B cell (primary cell): ENCODE data around the gene XYLT2. TPM values are rescaled to one million over a fixed set of nuclear protein-coding genes. Genes with fewer than 3 reads are reported as not detected.

Source experiments
- ATAC-seq: fragments of 200-7000 bp; cut with Tn5 transposase; one replicate; pipeline ENCODE4 v1.10.0; 2021; ENCODE audit warnings: low read depth, mild to moderate bottlenecking, moderate number of reproducible peaks, moderate library complexity
- CTCF ChIA-PET: fragments of 350-600 bp; sonication (Branson Sonifier 250); formaldehyde crosslinking; loops from one replicate; lab custom pipeline; 2021; ENCODE audit warnings: antibody characterized with exemption, inconsistent platforms; lab: Charles Lee
- POLR2A ChIA-PET: fragments of 350-600 bp; sonication (Branson Sonifier 250); formaldehyde crosslinking; loops from one replicate; lab custom pipeline; 2021; ENCODE audit warnings: antibody characterized with exemption; lab: Charles Lee
- DNase-seq: peaks from one replicate; pipeline ENCODE4 v3.0.0; 2013
- H2AFZ ChIP-seq: 2 replicates; pipeline ENCODE4 v1.6.1; 2012; ENCODE audit warnings: mild to moderate bottlenecking, low read depth, low read length; ENCODE audit not compliant: insufficient read depth, poor library complexity, severe bottlenecking
- H3K27ac ChIP-seq, 2 donors: 1 replicate in 1 of 2; 2 replicates in 1 of 2; pipeline ENCODE4 v1.5.1; 2012 to 2013; ENCODE audit warnings: low read length in 2 of 2, mild to moderate bottlenecking in 2 of 2, moderate library complexity in 1 of 2
- H3K27me3 ChIP-seq, 4 experiments: fragments of 200-600 bp in 1 of 4; sonication (generic) in 1 of 4; replicated peaks in 1 of 4; 1 replicate in 2 of 4; 2 replicates in 2 of 4; pipeline versions ENCODE4 v1.6.1 to v1.7.0; 2013 to 2016; ENCODE audit warnings: low read length in 3 of 4, mild to moderate bottlenecking in 2 of 4, mixed read lengths in 1 of 4, moderate library complexity in 1 of 4; ENCODE audit not compliant: insufficient read depth in 4 of 4, control insufficient read depth in 3 of 4; ENCODE audit errors: control extremely low read depth in 1 of 4
- H3K36me3 ChIP-seq, 2 experiments: replicated peaks in 1 of 2; 1 replicate in 1 of 2; 2 replicates in 1 of 2; pipeline versions ENCODE4 v1.6.1 to v1.7.1; 2013; ENCODE audit warnings: low read length in 1 of 2; ENCODE audit not compliant: insufficient read depth in 2 of 2, control insufficient read depth in 1 of 2; ENCODE audit errors: control extremely low read depth in 1 of 2, extremely low read depth in 1 of 2
- H3K4me1 ChIP-seq, 2 donors: fragments of 200-600 bp in 1 of 2; sonication (generic) in 1 of 2; 1 replicate in 1 of 2; 2 replicates in 1 of 2; pipeline versions ENCODE4 v1.5.1 to v1.6.1; 2013 to 2017; ENCODE audit warnings: low read length in 2 of 2; ENCODE audit not compliant: control insufficient read depth in 2 of 2, insufficient read depth in 2 of 2
- H3K4me2 ChIP-seq: replicated peaks from 2 replicates; pipeline ENCODE3; 2012; ENCODE audit warnings: mild to moderate bottlenecking, low read depth, low read length; ENCODE audit not compliant: poor library complexity, severe bottlenecking
- H3K4me3 ChIP-seq, 5 experiments: fragments of 200-600 bp in 1 of 5; sonication (generic) in 1 of 5; 1 replicate in 3 of 5; 2 replicates in 2 of 5; pipeline versions ENCODE4 v1.5.1 to v1.7.0; 2011 to 2016; ENCODE audit warnings: low read length in 4 of 5, mild to moderate bottlenecking in 4 of 5, low read depth in 2 of 5, control low read depth in 1 of 5, moderate library complexity in 1 of 5; ENCODE audit not compliant: insufficient read depth in 1 of 5; ENCODE audit errors: control extremely low read depth in 1 of 5, extremely low read depth in 1 of 5
- H3K79me2 ChIP-seq: fragments of 200-600 bp; sonication (generic); one replicate; pipeline ENCODE4 v1.6.0; 2016; ENCODE audit warnings: low read length; ENCODE audit not compliant: control insufficient read depth, insufficient read depth
- H3K9ac ChIP-seq: fragments of 200-600 bp; sonication (generic); 2 replicates; pipeline ENCODE4 v1.6.1; 2017; ENCODE audit warnings: mild to moderate bottlenecking, low read length, moderate library complexity
- H3K9me3 ChIP-seq, 3 donors: one replicate each; pipeline versions ENCODE4 v1.6.1 to v1.7.1; 2013; ENCODE audit warnings: low read length in 2 of 3; ENCODE audit not compliant: control insufficient read depth in 2 of 3, insufficient read depth in 1 of 3; ENCODE audit errors: control extremely low read depth in 1 of 3
- H4K20me1 ChIP-seq: 2 replicates; pipeline ENCODE4 v1.6.0; 2012; ENCODE audit warnings: mild to moderate bottlenecking, low read length; ENCODE audit not compliant: insufficient read depth, control insufficient read depth, poor library complexity, severe bottlenecking
- H3K27ac Mint-ChIP-seq: one replicate; pipeline ENCODE4 v1.8.0; 2021; ENCODE audit warnings: mixed read lengths
- H3K27me3 Mint-ChIP-seq: one replicate; pipeline ENCODE4 v1.8.0; 2021; ENCODE audit warnings: mixed read lengths
- H3K4me1 Mint-ChIP-seq: one replicate; pipeline ENCODE4 v1.8.0; 2021; ENCODE audit warnings: mixed read lengths
- H3K4me3 Mint-ChIP-seq: one replicate; pipeline ENCODE4 v1.8.0; 2021; ENCODE audit warnings: mixed read lengths
- H3K9me3 Mint-ChIP-seq: one replicate; pipeline ENCODE4 v1.8.0; 2022; ENCODE audit warnings: mixed read lengths; ENCODE audit not compliant: insufficient read depth
- EZH2 ChIP-seq: IDR thresholded peaks from 2 replicates; pipeline ENCODE4 v1.6.1; 2012; ENCODE audit warnings: borderline replicate concordance, low read depth, mild to moderate bottlenecking, moderate library complexity, low read length; ENCODE audit not compliant: insufficient read depth, poor library complexity, severe bottlenecking
- WGBS: methylation state at CpG from one replicate; pipeline ENCODE4 v1.1.5; 2013; ENCODE audit warnings: missing lambda C conversion rate; ENCODE audit not compliant: insufficient coverage; 5-methylcytosine and 5-hydroxymethylcytosine counted together
- intact Hi-C: fragments of 100-400 bp; cut with micrococcal nuclease; formaldehyde crosslinking; loops from one replicate; pipeline ENCODE4 v1.10.0; 2022
- polyA plus RNA-seq: library from polyadenylated mRNA; depleted of rRNA; stranded (reverse); fragments of >200 nt; gene quantifications from 2 replicates; pipeline ENCODE4 v1.2.3, GENCODE V29; 2012
- total RNA-seq, 2 donors: library from RNA; stranded (reverse); fragments of 120-200 nt in 1 of 2; gene quantifications; 1 replicate in 1 of 2; 2 replicates in 1 of 2; pipeline versions ENCODE4 v1.2.3 to v1.2.4, GENCODE V29; 2013 to 2022
- TF ChIP-seq, protein P1 (sequence below): fragments of 200-600 bp; IDR thresholded peaks from one replicate; pipeline ENCODE4 v1.8.0; 2022; ENCODE audit warnings: antibody characterized with exemption, mild to moderate bottlenecking

Gene XYLT2
- total and polyA plus RNA-seq, 2 donors (not counting 1 experiment from before 2014, with no cell fraction given) = 21.5 to 29.9 TPM

DNA sequence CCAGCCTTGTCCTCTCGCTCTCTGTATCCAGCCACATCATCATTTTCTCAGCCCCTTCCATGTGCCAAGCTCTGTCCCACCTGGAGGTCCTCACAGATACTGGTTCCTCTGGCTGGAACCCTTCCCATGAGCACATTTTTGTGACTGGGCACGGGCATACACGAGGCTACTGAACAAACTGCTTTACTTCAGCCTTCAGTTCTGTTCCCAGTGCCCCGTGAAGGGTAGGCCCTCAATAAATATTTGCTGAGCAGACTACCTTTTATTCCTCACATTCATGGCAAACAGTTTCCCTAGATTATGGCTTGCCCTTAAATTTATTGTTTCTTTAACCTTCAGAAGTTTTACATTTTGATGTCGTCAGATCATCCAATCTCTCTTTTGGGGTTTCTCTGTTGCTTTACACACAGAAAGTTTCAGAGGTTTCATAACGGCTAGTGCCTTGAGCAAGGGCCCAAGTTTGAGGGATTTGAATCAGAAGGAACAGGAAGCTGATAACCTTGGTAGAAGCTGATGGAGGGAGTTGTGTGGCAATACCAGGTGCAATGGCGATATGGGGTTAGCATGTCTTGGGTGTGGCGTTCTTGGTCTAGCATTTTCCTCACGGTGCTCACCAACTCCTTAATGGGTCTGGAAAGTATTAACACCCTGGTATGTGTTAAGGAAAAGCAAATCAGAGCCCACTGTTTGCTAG is 43.9 kb upstream of the XYLT2 start:
- ChIA-PET CTCF (interaction anchor here (0.8 kb wide), 1 partner anchor 102 kb away, joined by 3 read pairs; no protein-coding TSS in a partner anchor), POLR2A (no interaction called here)
- H3K4me3 Mint-ChIP-seq = no peak overlapping the region
- no peak overlapping the region for H3K9ac ChIP-seq
- no peaks in the 10 kb centered on the region for H3K79me2 ChIP-seq
- H3K27ac Mint-ChIP-seq = no peak overlapping the region
- no peaks in the 10 kb centered on the region for H3K4me1 ChIP-seq
- H4K20me1 ChIP-seq = no peaks in the 10 kb centered on the region
- no peak overlapping the region for H3K4me3 ChIP-seq
- 89% methylated on average over 9 of the region's 9 CpGs for WGBS
- intact Hi-C loops = no loop called here
- no peaks in the 10 kb centered on the region for H3K36me3 ChIP-seq
- H2AFZ ChIP-seq = no peak overlapping the region
- H3K27me3 ChIP-seq = peaks cover 0 to 3% (median 1%) of the 10 kb centered on the region in 4 experiments
- no peaks in the 10 kb centered on the region for H3K9me3 Mint-ChIP-seq
- no peak overlapping the region for H3K27ac ChIP-seq
- peaks cover 32% of the 10 kb centered on the region for H3K27me3 Mint-ChIP-seq
- H3K4me2 ChIP-seq = no peak overlapping the region
- no peaks in the 10 kb centered on the region for H3K4me1 Mint-ChIP-seq
- ATAC-seq (no peak), DNase-seq (no peak)
- H3K9me3 ChIP-seq = no peaks in the 10 kb centered on the region
- TF ChIP-seq EZH2 = no peak
- TF ChIP-seq, protein P1, sequence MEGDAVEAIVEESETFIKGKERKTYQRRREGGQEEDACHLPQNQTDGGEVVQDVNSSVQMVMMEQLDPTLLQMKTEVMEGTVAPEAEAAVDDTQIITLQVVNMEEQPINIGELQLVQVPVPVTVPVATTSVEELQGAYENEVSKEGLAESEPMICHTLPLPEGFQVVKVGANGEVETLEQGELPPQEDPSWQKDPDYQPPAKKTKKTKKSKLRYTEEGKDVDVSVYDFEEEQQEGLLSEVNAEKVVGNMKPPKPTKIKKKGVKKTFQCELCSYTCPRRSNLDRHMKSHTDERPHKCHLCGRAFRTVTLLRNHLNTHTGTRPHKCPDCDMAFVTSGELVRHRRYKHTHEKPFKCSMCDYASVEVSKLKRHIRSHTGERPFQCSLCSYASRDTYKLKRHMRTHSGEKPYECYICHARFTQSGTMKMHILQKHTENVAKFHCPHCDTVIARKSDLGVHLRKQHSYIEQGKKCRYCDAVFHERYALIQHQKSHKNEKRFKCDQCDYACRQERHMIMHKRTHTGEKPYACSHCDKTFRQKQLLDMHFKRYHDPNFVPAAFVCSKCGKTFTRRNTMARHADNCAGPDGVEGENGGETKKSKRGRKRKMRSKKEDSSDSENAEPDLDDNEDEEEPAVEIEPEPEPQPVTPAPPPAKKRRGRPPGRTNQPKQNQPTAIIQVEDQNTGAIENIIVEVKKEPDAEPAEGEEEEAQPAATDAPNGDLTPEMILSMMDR = no peak

DNA sequence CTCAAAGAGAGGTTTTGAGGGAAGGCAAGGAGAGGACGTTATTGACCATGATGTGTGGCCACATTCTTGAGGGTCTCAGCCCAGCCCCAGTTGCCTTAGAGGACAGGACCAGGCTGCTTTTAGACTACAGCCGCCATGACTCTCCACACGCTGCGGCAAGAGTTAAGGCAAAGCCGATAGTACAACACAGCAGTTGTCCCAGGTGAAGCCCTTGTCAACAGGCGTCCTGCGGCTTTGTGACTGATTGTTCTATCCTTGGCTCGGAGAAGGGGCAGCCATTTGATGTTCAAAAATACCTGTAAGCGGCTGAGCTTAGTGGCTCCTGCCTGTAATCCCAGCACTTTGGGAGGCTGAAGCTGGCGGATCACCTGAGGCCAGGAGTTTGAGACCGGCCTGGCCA is 42.9 kb upstream of the XYLT2 start:
- CTCF ChIA-PET = interaction anchor here (0.8 kb wide), 1 partner anchor 103 kb away, joined by 3 read pairs; no protein-coding TSS in a partner anchor
- no peaks in the 10 kb centered on the region for H3K9me3 Mint-ChIP-seq
- TF ChIP-seq EZH2 = no peak
- TF ChIP-seq, protein P1 = no peak
- no peaks in the 10 kb centered on the region for H3K36me3 ChIP-seq
- H3K4me2 ChIP-seq = no peak overlapping the region
- DNase-seq (no peak), ATAC-seq (no peak)
- no peak overlapping the region for H3K27ac ChIP-seq
- H3K79me2 ChIP-seq = no peaks in the 10 kb centered on the region
- no peak overlapping the region for H2AFZ ChIP-seq
- no peaks in the 10 kb centered on the region for H3K9me3 ChIP-seq
- H3K4me1 ChIP-seq = no peaks in the 10 kb centered on the region
- H3K27me3 ChIP-seq = peaks cover 0 to 3% (median 1%) of the 10 kb centered on the region in 4 experiments
- no peak overlapping the region for H3K4me3 ChIP-seq
- WGBS = 95% methylated on average over 11 of the region's 11 CpGs
- POLR2A ChIA-PET = no interaction called here
- no peaks in the 10 kb centered on the region for H3K4me1 Mint-ChIP-seq
- H3K27me3 Mint-ChIP-seq = peaks cover 29% of the 10 kb centered on the region
- intact Hi-C loops = no loop called here
- H3K9ac ChIP-seq = no peak overlapping the region
- H3K27ac Mint-ChIP-seq = no peak overlapping the region
- H4K20me1 ChIP-seq = no peaks in the 10 kb centered on the region
- H3K4me3 Mint-ChIP-seq = no peak overlapping the region
